H1 (cell line): ENCODE measurements around the gene SNED1. TPM values are rescaled to one million over a fixed set of nuclear protein-coding genes. Genes with fewer than 3 reads are reported as not detected.

ENCODE experiments used
- CTCF ChIP-seq, 3 experiments: IDR thresholded peaks; 1 replicate in 2 of 3; 2 replicates in 1 of 3; pipeline versions ENCODE4 v1.5.1 to v1.6.1; 2011; ENCODE audit warnings: low read length in 3 of 3, mild to moderate bottlenecking in 3 of 3, inconsistent platforms in 2 of 3, low read depth in 1 of 3, moderate library complexity in 1 of 3; ENCODE audit not compliant: insufficient read depth in 1 of 3; ENCODE audit errors: control extremely low read depth in 1 of 3
- HDAC2 ChIP-seq, 2 experiments: fragments of 300-600 bp in 1 of 2; sonication (generic) in 1 of 2; IDR thresholded peaks; 2 replicates each; pipeline ENCODE4 v1.6.1; 2011 to 2012; ENCODE audit warnings: low read depth in 2 of 2, low read length in 2 of 2, mild to moderate bottlenecking in 2 of 2, moderate library complexity in 2 of 2, borderline replicate concordance in 1 of 2, inconsistent platforms in 1 of 2
- POLR2AphosphoS5 ChIP-seq: IDR thresholded peaks from 2 replicates; pipeline ENCODE4 v1.6.1; 2011; ENCODE audit warnings: low read depth, low read length
- RAD21 ChIP-seq, 2 experiments: IDR thresholded peaks in 1 of 2; conservative IDR thresholded peaks in 1 of 2; 2 replicates each; pipeline ENCODE4 v1.6.1; 2011; ENCODE audit warnings: low read depth in 2 of 2, low read length in 2 of 2, improper control_type of control experiment in 1 of 2, inconsistent platforms in 1 of 2, mild to moderate bottlenecking in 1 of 2, moderate library complexity in 1 of 2
- SAP30 ChIP-seq: fragments of 300-600 bp; sonication (generic); IDR thresholded peaks from 2 replicates; pipeline ENCODE4 v1.7.1; 2012; ENCODE audit warnings: low read length, moderate library complexity, mild to moderate bottlenecking, inconsistent platforms; ENCODE audit not compliant: insufficient read depth, insufficient replicate concordance
- TEAD4 ChIP-seq: IDR thresholded peaks from 2 replicates; pipeline ENCODE4 v1.6.1; 2012; ENCODE audit warnings: low read depth, low read length, inconsistent platforms, mixed read lengths
- YY1 ChIP-seq: IDR thresholded peaks from 2 replicates; pipeline ENCODE4 v1.6.1; 2011; ENCODE audit warnings: low read depth, mild to moderate bottlenecking, low read length
- polyA plus RNA-seq, 7 experiments: library from polyadenylated mRNA; depleted of rRNA in 3 of 7; stranded (reverse) in 5 of 7; unstranded in 2 of 7; fragments of >200 nt in 5 of 7; fragments of 200-250 nt in 2 of 7; gene quantifications; 1 replicate in 5 of 7; 2 replicates in 1 of 7; 4 replicates in 1 of 7; pipeline versions ENCODE4 v1.2.1 to v1.2.3, GENCODE V29; 2011 to 2013; ENCODE audit warnings: missing spikeins in 2 of 7, mixed read lengths in 2 of 7
- total RNA-seq: library from RNA; stranded (reverse); fragmentation: NEBNext Ultra II Directional; extraction: Animal tissue kit (Norgen Biotek cat#: 25700); gene quantifications from 2 replicates; pipeline ENCODE4 v1.2.1, GENCODE V29; 2021
- TF ChIP-seq, protein P1 (sequence below): IDR thresholded peaks from 2 replicates; pipeline ENCODE4 v1.6.1; 2012; ENCODE audit warnings: inconsistent platforms

Gene SNED1
- total and polyA plus RNA-seq, 2 of the 8 experiments (the other 6 are each of a cell fraction or from before 2014, with no cell fraction given) = 1.9 TPM

GRCh38 chr2:240983361-240983995 lies 14.9 kb upstream of the SNED1 start (continued):
- no peak for TF ChIP-seq SAP30
- TF ChIP-seq CTCF (IDR thresholded peaks at IDR 0.05; ENCODE audit: control extremely low read depth in 1 of 3, insufficient read depth in 1 of 3, low read depth in 1 of 3, low read length in 3 of 3) = peak in 2 of 3 experiments; percentile 93 to 99; a peak in 3 of 4 replicates
- TF ChIP-seq POLR2AphosphoS5 = no peak
- TF ChIP-seq, protein P1, sequence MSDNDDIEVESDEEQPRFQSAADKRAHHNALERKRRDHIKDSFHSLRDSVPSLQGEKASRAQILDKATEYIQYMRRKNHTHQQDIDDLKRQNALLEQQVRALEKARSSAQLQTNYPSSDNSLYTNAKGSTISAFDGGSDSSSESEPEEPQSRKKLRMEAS = peak; percentile 41
- TF ChIP-seq YY1 = 0 out of 2 replicates have a peak, but pooled peaks have one; percentile 47
- TF ChIP-seq HDAC2 (IDR thresholded peaks at IDR 0.05; ENCODE audit: borderline replicate concordance in 1 of 2, low read depth in 2 of 2, low read length in 2 of 2) = no peak; a peak in 1 of 4 replicates
- TF ChIP-seq TEAD4 = 0 out of 2 replicates have a peak, but pooled peaks have one; percentile 23
- TF ChIP-seq RAD21 (IDR thresholded peaks at IDR 0.05 in 1 of 2, conservative IDR thresholded peaks at IDR 0.05 in 1 of 2; ENCODE audit: low read depth in 2 of 2, low read length in 2 of 2) = peak; percentile 63 to 81
- TF ChIP-seq, all 59 proteins: peak for 13
